GM23248 (cell line): Measurements from ENCODE around the gene FAM174B. TPM values are rescaled to one million over a fixed set of nuclear protein-coding genes. Genes with fewer than 3 reads are reported as not detected.

Source experiments
- DNase-seq: peaks from one replicate; pipeline ENCODE4 v3.0.0-alpha.2; 2015
- H2AFZ ChIP-seq: fragments of 200-600 bp; sonication (generic); 2 replicates; pipeline ENCODE4 v1.6.1; 2016; ENCODE audit warnings: antibody characterized with exemption
- H3F3A ChIP-seq: fragments of 200-600 bp; sonication (generic); 2 replicates; pipeline ENCODE4 v1.6.1; 2016; ENCODE audit warnings: mild to moderate bottlenecking, antibody characterized with exemption, mixed run types; ENCODE audit not compliant: insufficient read depth
- H3K27ac ChIP-seq: fragments of 200-600 bp; sonication (generic); 2 replicates; pipeline ENCODE4 v1.5.1; 2016; ENCODE audit warnings: mild to moderate bottlenecking
- H3K27me3 ChIP-seq: fragments of 200-600 bp; sonication (generic); replicated peaks from 2 replicates; pipeline ENCODE4 v1.6.1; 2016; ENCODE audit warnings: mild to moderate bottlenecking; ENCODE audit not compliant: insufficient read depth
- H3K36me3 ChIP-seq: fragments of 200-600 bp; sonication (generic); 2 replicates; pipeline ENCODE4 v1.6.1; 2016; ENCODE audit warnings: low read depth, mild to moderate bottlenecking
- H3K4me1 ChIP-seq: fragments of 200-600 bp; sonication (generic); 2 replicates; pipeline ENCODE4 v1.6.1; 2016; ENCODE audit warnings: mild to moderate bottlenecking; ENCODE audit not compliant: insufficient read depth
- H3K4me2 ChIP-seq: fragments of 200-600 bp; sonication (generic); one replicate; pipeline ENCODE4 v1.6.1; 2016; ENCODE audit warnings: mild to moderate bottlenecking; ENCODE audit not compliant: unreplicated experiment
- H3K4me3 ChIP-seq: fragments of 200-600 bp; sonication (generic); 2 replicates; pipeline ENCODE4 v1.5.1; 2016; ENCODE audit warnings: mild to moderate bottlenecking
- H3K79me2 ChIP-seq: fragments of 200-600 bp; sonication (generic); 2 replicates; pipeline ENCODE4 v1.6.1; 2016; ENCODE audit warnings: mild to moderate bottlenecking; ENCODE audit not compliant: insufficient read depth
- H3K9ac ChIP-seq: fragments of 200-600 bp; sonication (generic); 2 replicates; pipeline ENCODE4 v1.6.1; 2016; ENCODE audit warnings: mild to moderate bottlenecking
- H3K9me2 ChIP-seq: fragments of 200-600 bp; sonication (generic); 2 replicates; pipeline ENCODE4 v1.6.1; 2016; ENCODE audit warnings: mixed run types, mild to moderate bottlenecking, moderate library complexity; ENCODE audit not compliant: insufficient read depth
- H3K9me3 ChIP-seq: fragments of 200-600 bp; sonication (generic); one replicate; pipeline ENCODE4 v1.6.1; 2017; ENCODE audit warnings: low read depth
- H4K20me1 ChIP-seq: fragments of 200-600 bp; sonication (generic); 2 replicates; pipeline ENCODE4 v1.6.0; 2016; ENCODE audit not compliant: insufficient read depth
- EZH2 ChIP-seq: fragments of 200-600 bp; sonication (generic); IDR thresholded peaks from 2 replicates; pipeline ENCODE4 v1.6.1; 2018; ENCODE audit warnings: antibody characterized with exemption, mild to moderate bottlenecking; ENCODE audit not compliant: insufficient read depth, poor library complexity, severe bottlenecking
- EZH2phosphoT487 ChIP-seq: fragments of 200-600 bp; sonication (generic); IDR thresholded peaks from 2 replicates; pipeline ENCODE4 v1.6.1; 2018; ENCODE audit warnings: antibody characterized with exemption, moderate library complexity, mild to moderate bottlenecking, low read depth; ENCODE audit not compliant: insufficient read depth
- WGBS, 2 experiments: methylation state at CpG; one replicate each; pipeline ENCODE4 v1.1.6; 2015 to 2017; ENCODE audit warnings: low lambda C conversion rate in 2 of 2, low coverage in 1 of 2; ENCODE audit errors: missing lambda C conversion rate in 2 of 2; 5-methylcytosine and 5-hydroxymethylcytosine counted together
- in situ Hi-C: fragments of 300-500 bp; cut with MboI; formaldehyde crosslinking; loops from 2 replicates; pipeline ENCODE4 v1.15.0; 2020
- polyA plus RNA-seq: library from polyadenylated mRNA; unstranded; fragments of >200 nt; fragmentation: Nextera tagmentation; extraction: Ambion mirVana; gene quantifications from 2 replicates; pipeline ENCODE4 v1.2.1, GENCODE V29; 2016
- total RNA-seq: library from RNA; depleted of rRNA; stranded (reverse); fragments of >200 nt; shearing (Covaris generic); gene quantifications from 2 replicates; pipeline ENCODE4 v1.2.3, GENCODE V29; 2014

FAM174B gene
- total and polyA plus RNA-seq, 2 experiments from 2014 or later: 1.8 to 4.4 TPM

GRCh38 chr15:92595506-92596381 lies 59.8 kb downstream of the FAM174B start:
- no peak overlapping the region for H2AFZ ChIP-seq
- in situ Hi-C loops: no loop called here
- WGBS, 2 experiments: 73 to 74% methylated on average over 19 of the region's 19 CpGs
- H3K36me3 ChIP-seq: no peaks in the 10 kb centered on the region
- no peaks in the 10 kb centered on the region for H3K9me2 ChIP-seq
- no peak for DNase-seq
- H3K9me3 ChIP-seq: no peaks in the 10 kb centered on the region
- H3F3A ChIP-seq: no peaks in the 10 kb centered on the region
- 0 out of 2 replicates have a peak, but pooled peaks cover 8% of the 10 kb centered on the region for H3K27me3 ChIP-seq
- no peak overlapping the region for H3K4me2 ChIP-seq
- H4K20me1 ChIP-seq: no peaks in the 10 kb centered on the region
- no peaks in the 10 kb centered on the region for H3K4me1 ChIP-seq
- H3K27ac ChIP-seq: no peak overlapping the region
- no peak overlapping the region for H3K9ac ChIP-seq
- TF ChIP-seq EZH2phosphoT487 (no peak), EZH2 (no peak)
- no peaks in the 10 kb centered on the region for H3K79me2 ChIP-seq
- no peak overlapping the region for H3K4me3 ChIP-seq

GRCh38 chr15:92591275-92591674 lies 64.3 kb downstream of the FAM174B start:
- no peak for DNase-seq
- Histone ChIP-seq H3K9me3 (no peaks in the 10 kb centered on the region), H3K27ac (no peak overlapping the region), H4K20me1 (no peaks in the 10 kb centered on the region), H3K27me3 (0 out of 2 replicates have a peak, but pooled peaks cover 8% of the 10 kb centered on the region), H2AFZ (no peak overlapping the region), H3K4me1 (no peaks in the 10 kb centered on the region), H3K9ac (no peak overlapping the region), H3K9me2 (no peaks in the 10 kb centered on the region), H3K4me3 (no peak overlapping the region), H3K36me3 (no peaks in the 10 kb centered on the region), H3K4me2 (no peak overlapping the region), H3K79me2 (no peaks in the 10 kb centered on the region), H3F3A (no peaks in the 10 kb centered on the region)
- TF ChIP-seq EZH2: no peak
- TF ChIP-seq EZH2phosphoT487: no peak
- 41 to 45% methylated on average over 5 of the region's 5 CpGs for WGBS, 2 experiments
- in situ Hi-C loops: no loop called here

- in situ Hi-C loops: no loop called here
- Histone ChIP-seq H3K4me1 (no peaks in the 10 kb centered on the region), H3K9me2 (no peaks in the 10 kb centered on the region), H4K20me1 (no peaks in the 10 kb centered on the region), H3K4me3 (no peak overlapping the region), H3K79me2 (no peaks in the 10 kb centered on the region), H3K9me3 (no peaks in the 10 kb centered on the region), H3K27me3 (no peaks in the 10 kb centered on the region; the same call in none of the 2 replicates), H3K9ac (no peak overlapping the region), H3F3A (no peaks in the 10 kb centered on the region), H2AFZ (no peak overlapping the region), H3K27ac (no peak overlapping the region), H3K36me3 (no peaks in the 10 kb centered on the region), H3K4me2 (no peak overlapping the region)
- DNase-seq: no peak
- TF ChIP-seq EZH2 (no peak), EZH2phosphoT487 (no peak)
- 55 to 60% methylated on average over 6 of the region's 6 CpGs for WGBS, 2 experiments
Observed at GRCh38 chr15:92586966-92587365, 68.6 kb downstream of the FAM174B start.

- Histone ChIP-seq H3K79me2 (no peaks in the 10 kb centered on the region), H3F3A (no peaks in the 10 kb centered on the region), H3K9ac (no peak overlapping the region), H3K9me2 (no peaks in the 10 kb centered on the region), H3K36me3 (no peaks in the 10 kb centered on the region), H4K20me1 (no peaks in the 10 kb centered on the region), H3K27ac (no peak overlapping the region), H3K4me1 (no peaks in the 10 kb centered on the region), H3K27me3 (no peaks in the 10 kb centered on the region; the same call in none of the 2 replicates), H3K9me3 (no peaks in the 10 kb centered on the region), H2AFZ (no peak overlapping the region), H3K4me3 (no peak overlapping the region), H3K4me2 (no peak overlapping the region)
- DNase-seq: no peak
- TF ChIP-seq EZH2phosphoT487 (no peak), EZH2 (no peak)
- in situ Hi-C loops: no loop called here
- WGBS, 2 experiments: 43 to 52% methylated on average over 8 of the region's 8 CpGs
Observed at GRCh38 chr15:92586383-92586942, 69.1 kb downstream of the FAM174B start.
